GM12875 (cell line): ENCODE results near the gene PPP2R1A.
A peak's percentile ranks its signal among the peaks of the same experiment; 100 is the strongest.
"Not testable (repeated sequence)": the region's sequence is repeated elsewhere in the genome, so short reads cannot be mapped to it uniquely, and the experiment has no call there.

ENCODE experiments used
- H3K4me3 ChIP-seq: one replicate; pipeline ENCODE4 v1.5.1; 2011; ENCODE audit warnings: low read depth, low read length, control low read depth
- TF ChIP-seq, protein P1 (sequence below): IDR thresholded peaks from 2 replicates; pipeline ENCODE4 v1.5.1; 2011; ENCODE audit warnings: low read depth, mild to moderate bottlenecking, control low read depth, inconsistent platforms, low read length, moderate library complexity, borderline replicate concordance; ENCODE audit not compliant: insufficient read depth

PPP2R1A gene

GRCh38 chr19:52237771-52238400 lies 48.0 kb downstream of the PPP2R1A start:
- TF ChIP-seq, protein P1, sequence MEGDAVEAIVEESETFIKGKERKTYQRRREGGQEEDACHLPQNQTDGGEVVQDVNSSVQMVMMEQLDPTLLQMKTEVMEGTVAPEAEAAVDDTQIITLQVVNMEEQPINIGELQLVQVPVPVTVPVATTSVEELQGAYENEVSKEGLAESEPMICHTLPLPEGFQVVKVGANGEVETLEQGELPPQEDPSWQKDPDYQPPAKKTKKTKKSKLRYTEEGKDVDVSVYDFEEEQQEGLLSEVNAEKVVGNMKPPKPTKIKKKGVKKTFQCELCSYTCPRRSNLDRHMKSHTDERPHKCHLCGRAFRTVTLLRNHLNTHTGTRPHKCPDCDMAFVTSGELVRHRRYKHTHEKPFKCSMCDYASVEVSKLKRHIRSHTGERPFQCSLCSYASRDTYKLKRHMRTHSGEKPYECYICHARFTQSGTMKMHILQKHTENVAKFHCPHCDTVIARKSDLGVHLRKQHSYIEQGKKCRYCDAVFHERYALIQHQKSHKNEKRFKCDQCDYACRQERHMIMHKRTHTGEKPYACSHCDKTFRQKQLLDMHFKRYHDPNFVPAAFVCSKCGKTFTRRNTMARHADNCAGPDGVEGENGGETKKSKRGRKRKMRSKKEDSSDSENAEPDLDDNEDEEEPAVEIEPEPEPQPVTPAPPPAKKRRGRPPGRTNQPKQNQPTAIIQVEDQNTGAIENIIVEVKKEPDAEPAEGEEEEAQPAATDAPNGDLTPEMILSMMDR, result peak; percentile 77
- H3K4me3 ChIP-seq, result no peak overlapping the region

GRCh38 chr19:52244021-52244420 lies 54.2 kb downstream of the PPP2R1A start:
- H3K4me3 ChIP-seq, result no peak overlapping the region
- TF ChIP-seq, protein P1, result no peak

DNA sequence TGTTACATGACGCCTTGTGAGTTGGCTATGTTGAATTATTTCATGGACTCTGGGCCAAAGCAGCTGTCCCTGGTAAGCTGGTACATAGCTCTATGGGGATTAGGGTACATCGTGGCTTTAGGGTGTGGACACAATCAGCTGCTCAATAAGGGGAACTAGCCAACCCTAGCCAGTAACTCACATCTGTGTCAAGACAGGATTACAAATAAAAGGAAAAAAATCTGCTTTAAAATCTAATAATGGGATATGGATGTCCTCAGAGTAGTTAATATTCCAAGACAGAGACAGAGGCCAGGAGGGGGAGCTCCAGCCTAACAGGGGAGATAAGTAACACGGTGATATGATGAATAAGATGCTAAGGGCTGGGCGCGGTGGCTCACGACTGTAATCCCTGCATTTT lies 58.4 kb downstream of the PPP2R1A start:
- H3K4me3 ChIP-seq, result no peak overlapping the region
- TF ChIP-seq, protein P1, result peak; percentile 20; the same call in 1 of the 2 replicates

- no peak overlapping the region for H3K4me3 ChIP-seq
- TF ChIP-seq, protein P1, result no peak
These were observed 68.6 kb downstream of the PPP2R1A start for GRCh38 chr19:52258426-52258825.

DNA sequence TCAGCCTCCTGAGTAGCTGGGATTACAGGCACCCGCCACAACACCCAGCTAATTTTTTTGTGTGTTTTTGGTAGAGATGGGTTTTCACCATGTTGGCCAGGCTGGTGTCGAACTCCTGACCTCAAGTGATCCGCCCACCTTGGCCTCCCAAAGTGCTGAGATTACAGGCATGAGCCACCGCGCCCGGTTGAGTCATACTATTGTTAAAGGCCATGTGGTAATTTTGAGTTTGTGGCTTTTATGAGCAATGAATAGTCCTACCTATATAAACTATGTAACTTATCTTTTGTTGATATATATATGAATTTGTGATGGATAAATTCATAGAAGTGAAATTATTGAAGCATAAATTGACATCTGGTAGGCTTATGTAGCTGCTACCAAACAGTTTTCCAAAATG lies 75.7 kb downstream of the PPP2R1A start:
- H3K4me3 ChIP-seq, result not testable (repeated sequence)

DNA sequence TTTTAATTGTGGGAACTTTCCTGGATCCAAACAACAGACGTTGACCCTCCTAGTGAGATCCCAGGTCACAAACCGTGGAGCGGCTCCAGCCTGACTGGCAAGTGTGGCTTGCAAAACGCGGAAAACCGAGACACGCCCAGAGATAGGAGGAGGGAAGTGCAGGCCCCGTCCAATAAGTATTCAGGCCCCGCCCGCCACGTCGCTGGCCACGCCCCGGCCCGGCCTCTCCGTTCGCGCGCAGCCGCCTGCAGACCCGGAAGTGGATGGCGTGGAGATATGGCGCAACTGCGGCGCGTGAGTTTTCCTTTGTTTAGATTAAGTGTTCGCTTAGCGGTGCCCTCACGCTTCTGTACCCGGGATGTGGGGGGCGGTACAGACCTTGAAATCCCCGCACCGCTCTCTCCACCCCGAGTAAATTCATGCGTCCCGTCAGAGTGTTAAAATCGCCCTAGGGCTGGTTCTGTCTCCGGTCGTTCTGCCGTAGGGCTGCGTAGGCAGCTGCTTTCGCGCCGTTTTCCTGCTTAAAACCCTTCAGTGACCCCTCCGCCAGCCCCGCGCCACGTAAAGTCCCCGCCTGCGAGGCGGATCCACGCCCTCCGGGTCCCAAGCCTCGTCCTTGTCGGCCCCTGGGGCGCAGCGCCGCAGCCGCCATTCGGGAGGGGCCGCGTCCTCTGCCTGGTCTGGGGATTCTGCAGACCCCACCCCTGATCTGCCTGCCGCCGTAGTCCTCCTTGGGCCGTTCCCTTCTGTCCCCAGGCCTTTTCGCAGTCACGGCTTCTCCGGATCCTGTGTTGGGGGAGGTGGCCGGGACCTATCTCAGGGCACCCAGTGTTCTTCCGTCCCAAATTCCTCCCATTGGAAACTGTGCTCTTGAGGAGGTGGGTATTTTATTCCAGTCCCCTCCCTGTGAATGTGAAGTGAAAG lies 79.7 kb downstream of the PPP2R1A start, which contains the start of gene ZNF766:
ZNF766 (plus strand) TSS at position 250 of the 924 bp plus-strand sequence; CDS start at position 277, 27 bp downstream.
- peak within 1 kb of the TSS; percentile 75 for H3K4me3 ChIP-seq
- TF ChIP-seq, protein P1, result no peak

- TF ChIP-seq, protein P1, result no peak
- H3K4me3 ChIP-seq, result peak overlapping the region; percentile 75
These were observed 80.5 kb downstream of the PPP2R1A start for GRCh38 chr19:52270266-52270885.
